ENCODE measurements around the gene MYO1H. TPM values are rescaled to one million over a fixed set of nuclear protein-coding genes. Genes with fewer than 3 reads are reported as not detected.

MYO1H gene
- total and polyA plus RNA-seq, 2 of the 13 experiments (the other 11 are each of a cell fraction or from before 2014, with no cell fraction given): not detected

GRCh38 chr12:109307051-109307450, 40.6 kb upstream of the MYO1H start (continued):
- TF ChIP-seq TEAD3 (CRISPR knock-in tag; optimal IDR thresholded peaks at IDR 0.05; ENCODE audit: borderline replicate concordance) (peak; percentile 40), HMGXB4 (CRISPR knock-in tag; IDR thresholded peaks at IDR 0.05; ENCODE audit: borderline replicate concordance in 1 of 2, low read depth in 1 of 2) (0 out of 4 replicates have a peak, but pooled peaks of 1 of the 2 experiments have one; percentile 26), ZBTB10 (CRISPR knock-in tag; IDR thresholded peaks at IDR 0.05; ENCODE audit: borderline replicate concordance) (peak; percentile 37; the same call in 1 of the 2 replicates), ZNF652 (CRISPR knock-in tag; IDR thresholded peaks at IDR 0.05; ENCODE audit: borderline replicate concordance, low read depth) (no peak), ZNF644 (CRISPR knock-in tag; IDR thresholded peaks at IDR 0.05; ENCODE audit: low read depth) (no peak), DRAP1 (CRISPR knock-in tag; IDR thresholded peaks at IDR 0.05) (no peak), KLF11 (CRISPR knock-in tag; IDR thresholded peaks at IDR 0.05) (no peak), MLXIP (CRISPR knock-in tag; IDR thresholded peaks at IDR 0.05; ENCODE audit: borderline replicate concordance) (no peak), ZBTB37 (CRISPR knock-in tag; IDR thresholded peaks at IDR 0.05) (no peak), NR1H2 (CRISPR knock-in tag; IDR thresholded peaks at IDR 0.05; ENCODE audit: borderline replicate concordance, low read depth) (no peak), FOXA1 (IDR thresholded peaks at IDR 0.05) (no peak), FOXA1 (CRISPR knock-in tag; IDR thresholded peaks at IDR 0.05) (peak; percentile 96), REPIN1 (CRISPR knock-in tag; IDR thresholded peaks at IDR 0.05; ENCODE audit: borderline replicate concordance, low read depth) (no peak), ZNF761 (CRISPR knock-in tag; conservative IDR thresholded peaks at IDR 0.05) (no peak), RBM39 (IDR thresholded peaks at IDR 0.05; ENCODE audit: low read depth, low read length, poor library complexity, severe bottlenecking) (no peak), ZFP36L1 (CRISPR knock-in tag; IDR thresholded peaks at IDR 0.05) (no peak), BCL3 (CRISPR knock-in tag; IDR thresholded peaks at IDR 0.05) (no peak), ZMAT5 (CRISPR knock-in tag; IDR thresholded peaks at IDR 0.05; ENCODE audit: borderline replicate concordance, low read depth) (no peak), SETDB1 (CRISPR knock-in tag; IDR thresholded peaks at IDR 0.05; ENCODE audit: borderline replicate concordance) (no peak)

All from HepG2 (cell line).